IPS-NIHi11 (cell line): Measurements from ENCODE around the gene NFIB.

ENCODE experiments used
- DNase-seq: peaks from one replicate; pipeline ENCODE4 v3.0.0; 2012; ENCODE audit warnings: mixed read lengths, low spot score

The NFIB gene

DNA sequence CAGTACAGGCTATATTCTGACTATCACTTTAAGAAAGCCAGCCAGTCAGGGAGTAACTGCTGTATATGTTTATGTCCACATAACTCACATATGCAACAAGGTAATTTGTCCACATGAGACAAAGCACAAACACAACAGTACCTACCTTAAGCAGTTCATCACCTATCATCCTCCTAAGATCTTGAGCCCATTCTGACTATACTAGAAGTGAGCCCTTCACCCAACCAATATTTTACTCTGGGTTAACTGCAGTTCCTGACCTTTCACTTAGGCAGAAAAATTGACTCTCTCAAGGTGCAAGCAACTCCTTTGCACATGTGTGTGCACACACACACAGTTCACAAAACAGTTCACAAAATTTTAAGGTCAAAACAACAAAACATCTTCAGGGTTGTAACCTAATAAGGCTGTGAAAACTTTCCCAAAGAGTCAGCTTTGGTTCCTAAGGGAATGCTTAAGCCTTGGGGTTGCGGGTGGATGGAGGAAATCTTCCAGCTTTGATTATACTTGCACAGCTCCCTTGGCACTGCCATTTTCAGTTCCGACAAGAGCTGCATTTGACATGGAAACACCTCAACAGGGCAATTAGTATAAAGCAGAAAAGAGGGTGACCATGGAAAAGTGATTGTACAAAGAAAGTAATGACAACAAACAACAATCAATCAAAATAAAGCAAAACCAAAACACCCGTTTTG is 215.3 kb downstream of the NFIB start:
- DNase-seq, result no peak

DNA sequence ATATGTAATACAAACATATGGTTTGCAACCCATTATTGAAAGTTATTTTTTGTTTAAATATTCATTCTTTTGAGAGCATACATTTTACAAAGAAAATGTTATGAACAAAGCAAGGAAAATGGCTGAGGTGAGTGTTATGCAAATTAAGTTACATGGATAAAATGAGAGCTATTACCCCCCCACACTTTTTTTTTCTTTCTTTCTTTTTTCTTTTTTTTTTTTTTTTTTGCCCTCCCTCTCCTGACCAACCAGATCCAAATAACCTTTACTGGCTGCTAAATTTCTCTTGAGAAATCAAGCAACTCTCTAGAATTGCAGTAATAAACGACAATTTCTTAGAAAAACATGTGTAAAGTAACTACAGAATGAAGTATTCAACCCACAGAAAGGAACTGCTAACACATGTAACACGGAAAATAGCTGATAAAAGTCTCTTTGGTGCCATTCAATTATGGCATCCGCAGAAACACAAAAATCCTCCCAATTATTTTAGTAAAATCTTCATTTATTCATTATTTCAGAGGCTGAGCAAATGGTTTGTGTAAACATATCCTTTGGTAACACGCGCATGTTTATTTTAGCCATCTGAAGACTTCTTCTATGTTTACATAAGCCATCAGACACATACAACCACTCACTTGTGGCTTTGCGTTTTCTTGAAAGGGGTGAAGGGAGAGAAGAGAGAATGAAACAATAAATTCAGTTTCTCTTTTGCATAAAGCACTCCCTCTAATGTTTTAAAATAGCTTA is 216.1 kb downstream of the NFIB start:
- DNase-seq, result no peak

DNA sequence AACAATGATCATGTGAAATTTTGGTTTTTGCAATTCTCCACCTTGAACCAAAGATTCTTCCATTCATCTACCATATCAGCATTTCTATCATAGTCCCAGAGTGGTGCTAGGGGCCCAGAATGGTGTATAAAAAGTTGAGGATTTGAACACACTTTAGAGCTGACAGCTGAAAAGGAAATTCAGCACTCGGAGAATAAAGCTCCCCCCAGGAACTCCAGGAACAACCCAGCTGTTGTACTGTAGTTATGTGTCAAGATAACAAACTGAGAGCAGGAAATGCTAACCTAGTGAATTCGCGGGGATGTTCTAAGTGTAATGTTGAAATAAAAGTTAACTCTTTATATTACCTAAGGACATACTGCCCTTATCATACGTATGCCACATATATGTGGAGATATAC is 216.7 kb downstream of the NFIB start:
- no peak for DNase-seq

DNA sequence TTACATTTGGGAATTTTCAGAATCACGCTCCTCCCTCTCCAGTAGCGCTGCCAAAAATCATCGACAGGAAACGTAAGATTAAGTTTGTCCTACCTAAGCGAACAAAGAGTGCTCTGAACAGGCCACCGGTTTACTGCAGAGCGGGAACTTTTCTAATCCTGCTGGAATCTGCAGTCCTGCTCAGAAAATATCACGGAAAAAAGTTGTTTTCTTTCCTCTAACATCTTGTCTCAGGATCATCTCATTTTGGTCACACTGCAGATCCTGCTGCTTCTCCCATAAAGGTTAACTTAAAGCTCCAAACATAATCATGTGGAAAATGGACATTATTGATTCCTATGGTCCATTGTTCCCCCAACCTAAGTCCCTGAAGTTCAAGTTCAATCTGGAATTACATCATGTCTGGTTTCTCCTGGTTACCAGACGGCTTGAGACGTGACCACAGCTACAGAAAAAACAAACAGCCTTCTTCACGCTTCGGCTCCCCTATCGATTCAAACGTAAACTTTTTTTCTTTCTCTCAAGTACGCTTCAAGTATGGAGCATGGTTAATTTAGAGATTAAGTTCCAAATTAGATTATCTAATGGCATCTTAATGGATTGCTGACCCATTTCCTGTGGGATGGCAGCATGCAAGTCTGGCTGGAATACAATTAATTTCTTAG is 217.6 kb downstream of the NFIB start:
- no peak for DNase-seq

DNA sequence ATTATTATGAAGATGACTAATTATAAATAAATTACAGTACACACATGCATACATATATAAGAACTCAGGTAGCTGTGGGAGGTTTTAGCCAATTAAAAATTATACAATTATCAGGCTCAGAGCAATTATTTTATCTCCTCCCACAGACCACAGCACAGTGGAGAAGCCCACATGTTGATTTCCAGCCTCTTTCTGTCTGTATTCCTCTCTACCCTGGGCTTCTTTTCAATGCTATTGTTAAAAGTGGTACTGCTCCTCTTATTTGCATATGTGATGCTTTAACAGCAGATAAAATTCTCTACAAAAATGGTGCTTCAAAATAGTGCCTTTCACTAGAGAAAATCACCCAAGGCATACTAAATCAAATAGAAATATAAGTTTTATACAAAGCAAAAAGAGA is 218.7 kb downstream of the NFIB start:
- DNase-seq, result no peak

DNA sequence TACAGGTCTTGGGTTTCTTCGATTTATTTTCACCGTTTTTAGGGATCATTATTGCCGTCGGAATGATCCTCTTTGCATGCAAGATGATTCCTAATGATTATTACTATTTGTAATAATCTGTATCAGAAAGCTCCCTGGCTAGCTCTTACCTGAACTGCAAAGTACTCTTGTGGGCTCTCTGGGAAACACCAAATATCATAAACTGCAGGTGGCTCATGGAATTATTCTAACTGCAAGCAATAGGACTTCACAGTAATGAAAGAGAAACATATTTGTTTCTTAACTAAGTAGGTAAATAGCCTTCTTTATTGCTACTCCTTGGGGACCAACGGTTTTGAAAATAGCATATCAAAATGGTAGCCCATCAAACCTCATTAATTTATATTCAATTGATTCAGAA is 219.4 kb downstream of the NFIB start:
- no peak for DNase-seq

DNA sequence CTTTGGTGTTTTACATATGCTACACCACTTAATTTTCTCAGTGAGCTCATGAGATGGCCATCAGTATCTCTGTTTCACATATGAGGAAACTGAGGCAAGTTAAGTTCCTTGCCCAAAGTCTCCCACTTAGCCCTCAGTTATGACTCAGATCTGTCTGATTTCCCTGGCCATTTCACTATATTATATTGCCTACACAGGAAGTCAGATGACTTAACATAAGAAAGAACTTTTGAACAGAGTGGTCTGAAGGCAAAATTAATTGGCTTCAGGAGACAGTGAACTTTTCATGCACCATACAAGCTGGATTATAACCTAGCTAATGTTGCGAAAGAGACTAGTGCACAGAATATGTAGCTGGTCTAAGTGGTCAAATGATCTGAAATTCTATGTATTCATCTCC is 221.6 kb downstream of the NFIB start:
- no peak for DNase-seq

DNA sequence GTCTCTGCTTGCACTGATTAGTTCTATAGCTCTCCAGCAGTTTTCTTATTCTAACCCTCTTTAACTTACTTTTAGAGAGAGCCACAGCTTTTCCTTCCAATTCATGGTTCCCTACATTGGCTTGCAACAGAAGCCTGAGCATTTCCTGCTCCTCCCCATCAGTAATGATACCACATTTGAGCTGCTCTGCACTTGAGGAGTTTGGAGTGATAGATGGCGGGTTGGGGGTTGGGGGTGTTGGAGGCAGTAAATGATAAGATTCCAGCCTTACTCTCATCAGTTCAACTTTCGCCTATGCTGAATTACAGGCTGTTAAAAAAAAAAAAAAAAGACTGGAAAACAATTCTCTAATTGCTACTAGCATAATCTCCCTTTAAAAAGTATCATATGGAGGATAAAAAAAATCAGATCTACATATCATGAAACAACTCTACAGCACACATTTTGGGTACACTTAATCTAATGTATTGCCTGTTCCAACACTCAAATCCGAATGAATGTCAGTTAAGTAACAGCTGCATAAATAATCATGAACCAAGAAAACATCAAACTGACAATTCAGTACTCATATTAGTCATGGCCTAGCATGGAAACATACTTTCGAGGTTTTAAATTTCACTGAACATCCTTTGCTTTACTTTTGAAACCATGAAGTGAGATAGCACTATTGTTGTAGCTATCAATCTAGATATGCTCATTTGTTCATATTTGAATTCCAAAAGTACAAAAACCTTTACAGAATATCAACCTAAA is 224.7 kb downstream of the NFIB start:
- no peak for DNase-seq

DNA sequence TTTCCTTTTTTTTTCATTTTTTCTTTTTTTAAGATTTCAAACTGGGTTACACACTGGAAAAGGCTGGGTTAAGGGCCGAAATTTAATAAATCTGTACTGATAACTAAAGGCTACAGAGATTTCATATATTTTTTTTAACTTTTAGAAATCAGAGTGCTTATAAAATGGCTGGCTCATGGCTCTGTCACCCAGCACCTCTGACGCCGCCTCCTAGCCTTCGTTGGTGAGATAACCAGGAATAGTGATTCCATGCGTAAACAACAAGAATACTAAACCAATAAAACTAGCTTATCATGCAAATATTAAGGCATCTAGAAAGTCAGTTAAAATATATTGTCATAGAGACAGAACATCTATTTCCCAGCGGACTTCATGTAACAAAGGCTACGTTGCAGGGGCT is 226.4 kb downstream of the NFIB start:
- DNase-seq, result no peak

DNA sequence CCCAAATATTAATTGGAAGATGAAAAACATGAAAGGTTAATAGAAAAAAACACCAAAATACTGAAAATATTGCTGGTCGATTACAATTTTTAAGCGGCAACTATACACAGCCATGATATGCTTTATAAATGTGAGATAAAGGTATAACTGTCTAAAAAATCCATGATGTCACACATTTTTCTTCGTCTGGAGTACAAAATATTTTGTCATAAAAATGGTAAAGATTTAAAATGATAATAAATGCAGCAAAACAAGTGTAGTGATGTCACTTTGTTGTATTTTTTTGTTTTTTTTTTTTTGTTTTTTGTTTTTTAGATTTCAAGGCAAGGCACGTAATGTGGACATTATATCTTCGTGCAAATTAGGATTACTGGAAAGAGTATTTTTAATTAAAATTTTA is 227.4 kb downstream of the NFIB start:
- no peak for DNase-seq

DNA sequence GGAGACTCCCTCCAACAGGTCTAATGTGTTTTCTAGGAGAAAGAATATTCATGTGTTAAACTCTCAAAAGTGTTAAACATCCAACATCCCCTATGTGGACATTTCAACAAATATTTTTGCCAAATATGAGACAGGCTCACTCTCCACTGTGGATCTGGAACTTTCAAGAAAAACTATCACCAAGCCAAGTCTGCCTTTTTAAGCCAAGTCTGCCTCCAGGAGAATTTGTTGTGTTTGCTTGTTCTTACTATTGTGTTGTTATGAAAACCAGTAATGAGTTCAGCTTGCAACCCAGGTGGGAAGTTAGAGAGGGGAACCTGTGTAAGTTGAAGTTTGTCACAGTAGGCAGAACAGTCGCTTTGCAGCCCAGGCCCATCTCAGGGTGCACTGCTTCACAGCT is 228.1 kb downstream of the NFIB start:
- no peak for DNase-seq

DNA sequence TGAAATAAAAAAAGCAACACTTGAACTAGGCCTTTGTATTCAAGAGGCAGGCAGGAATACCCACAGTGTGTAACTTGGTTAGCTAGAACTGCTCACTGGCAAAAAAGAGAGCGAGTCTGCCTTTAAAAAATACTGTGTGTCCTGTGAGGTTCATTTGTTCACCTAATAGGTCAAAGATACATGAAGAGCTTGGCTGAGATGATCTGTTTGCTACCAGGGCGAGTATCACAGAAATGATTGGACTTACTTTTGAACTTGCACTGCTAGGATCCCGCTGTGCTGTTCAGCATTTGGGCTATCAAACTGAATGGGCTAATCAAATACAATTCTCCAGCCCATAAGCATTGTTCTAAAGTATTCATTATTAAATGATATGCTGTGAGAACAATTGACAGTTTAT is 229.1 kb downstream of the NFIB start:
- DNase-seq, result no peak

DNA sequence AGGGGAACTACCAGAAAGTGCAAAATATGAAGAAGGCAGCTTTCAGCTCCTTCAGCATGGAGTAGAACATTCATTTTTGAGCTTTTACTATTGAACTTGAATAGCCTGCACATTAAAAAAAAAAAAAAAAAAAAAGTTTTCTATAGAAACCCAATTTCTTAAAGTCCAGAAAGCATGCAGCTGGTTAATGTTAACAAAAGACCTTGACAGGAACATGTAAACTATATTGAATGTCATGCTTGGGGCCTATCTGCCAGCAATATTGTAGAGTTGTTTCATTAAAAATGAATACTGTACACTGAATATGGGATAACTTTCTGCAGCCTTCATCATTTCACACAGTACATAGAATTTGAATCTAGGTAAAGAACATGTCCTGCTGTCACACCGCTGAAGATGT is 230.6 kb downstream of the NFIB start:
- DNase-seq, result no peak

DNA sequence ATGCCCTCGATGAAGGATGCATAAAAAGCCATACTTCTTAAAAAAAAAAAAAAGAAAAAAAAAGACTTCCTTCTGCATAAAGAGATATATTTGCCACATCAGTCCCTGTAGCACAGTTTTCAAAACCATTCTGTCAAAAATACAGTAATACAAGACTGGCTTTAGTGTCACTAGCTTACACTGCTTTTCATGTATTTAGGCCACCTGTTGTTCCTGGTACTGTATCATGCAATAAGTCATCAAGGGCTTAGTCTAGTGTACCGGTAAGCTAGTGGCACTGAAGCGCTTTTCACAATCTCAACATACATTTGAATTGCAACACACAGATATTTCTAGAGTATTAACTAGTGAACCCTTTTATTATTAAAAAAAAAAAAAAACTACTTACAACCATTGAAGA is 231.2 kb downstream of the NFIB start:
- DNase-seq, result no peak

DNA sequence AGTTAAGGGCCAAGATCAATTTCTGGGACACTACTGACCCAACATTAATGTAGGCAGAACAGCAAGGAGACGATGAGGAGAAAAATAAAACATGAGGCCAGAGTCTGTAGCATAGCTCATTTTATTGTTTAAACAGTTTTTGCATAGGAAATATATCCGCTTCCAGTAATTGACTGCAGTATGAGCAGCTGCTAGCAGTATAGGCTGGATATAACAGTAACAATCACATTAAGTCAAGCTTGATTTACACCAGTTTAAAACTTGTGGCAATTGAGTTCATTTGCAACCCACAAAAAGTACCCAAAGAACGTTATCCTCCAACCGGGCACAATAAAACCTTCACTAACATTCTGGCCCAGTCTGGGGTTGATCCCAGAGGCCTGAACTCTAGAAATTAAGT is 232.2 kb downstream of the NFIB start:
- no peak for DNase-seq

DNA sequence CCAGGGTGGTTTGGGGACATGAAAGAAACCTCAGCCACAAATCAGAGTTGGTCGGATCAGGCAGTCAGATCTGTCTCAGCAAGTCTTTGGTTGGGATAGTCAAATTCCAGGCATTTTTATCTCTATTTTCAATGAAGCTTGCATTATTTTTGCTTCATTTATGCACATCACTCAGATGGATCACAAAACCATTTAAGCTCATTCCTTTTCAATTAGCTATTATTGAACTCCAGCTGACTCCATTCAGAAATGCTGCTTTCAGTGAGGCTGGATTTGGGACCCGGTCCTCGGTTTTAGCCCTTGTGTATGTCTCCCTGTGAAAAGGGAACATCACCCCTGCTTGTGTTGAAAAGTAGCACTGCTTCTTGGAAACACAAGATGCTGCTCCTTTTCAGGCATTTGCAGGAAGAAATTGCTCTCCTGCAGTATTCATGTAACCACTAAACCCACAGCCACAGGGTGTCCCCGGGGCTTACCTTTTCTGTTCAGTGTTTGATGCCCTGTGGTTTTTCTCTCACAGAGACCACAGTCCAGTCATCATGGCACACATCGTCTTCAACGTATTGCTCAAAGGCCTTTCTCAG is 232.9 kb downstream of the NFIB start:
- no peak for DNase-seq

DNA sequence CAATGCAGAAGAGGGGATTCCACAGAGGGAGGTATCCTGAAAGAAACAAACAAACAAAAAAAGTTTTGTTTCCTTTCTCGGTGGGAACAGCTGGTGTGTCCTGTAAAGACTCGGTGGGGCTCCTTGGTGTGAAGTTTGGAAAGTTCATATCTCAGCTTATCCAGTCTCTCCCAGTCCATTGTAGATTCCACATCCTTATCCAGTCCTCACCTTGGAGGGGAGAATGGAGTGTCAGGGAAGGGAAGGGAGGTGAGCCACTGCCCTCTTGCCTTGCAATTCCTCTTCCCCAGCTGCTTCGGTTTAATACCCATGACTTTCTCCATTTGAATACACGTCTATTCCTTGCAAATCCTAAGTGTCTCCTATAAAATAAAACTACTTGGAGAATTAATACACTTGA is 234.5 kb downstream of the NFIB start:
- no peak for DNase-seq

DNA sequence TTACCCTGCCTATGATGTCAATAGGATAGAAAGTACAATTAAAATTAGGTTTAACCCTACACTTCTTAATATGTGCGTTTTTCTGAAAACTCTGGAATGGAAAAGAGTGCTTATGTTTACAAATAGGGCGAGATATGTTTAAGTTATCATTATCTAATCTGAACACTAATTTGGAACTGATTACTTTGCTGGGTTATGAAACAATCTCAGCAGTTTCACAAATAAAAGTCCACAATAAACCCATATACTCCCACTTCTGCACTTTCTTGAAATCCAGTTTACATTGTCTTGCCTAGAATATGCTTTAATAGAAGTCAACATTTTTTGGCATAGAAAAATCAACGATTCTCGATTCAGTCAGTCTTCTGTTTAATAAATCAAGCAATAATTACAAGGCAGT is 236.3 kb downstream of the NFIB start:
- DNase-seq, result no peak

DNA sequence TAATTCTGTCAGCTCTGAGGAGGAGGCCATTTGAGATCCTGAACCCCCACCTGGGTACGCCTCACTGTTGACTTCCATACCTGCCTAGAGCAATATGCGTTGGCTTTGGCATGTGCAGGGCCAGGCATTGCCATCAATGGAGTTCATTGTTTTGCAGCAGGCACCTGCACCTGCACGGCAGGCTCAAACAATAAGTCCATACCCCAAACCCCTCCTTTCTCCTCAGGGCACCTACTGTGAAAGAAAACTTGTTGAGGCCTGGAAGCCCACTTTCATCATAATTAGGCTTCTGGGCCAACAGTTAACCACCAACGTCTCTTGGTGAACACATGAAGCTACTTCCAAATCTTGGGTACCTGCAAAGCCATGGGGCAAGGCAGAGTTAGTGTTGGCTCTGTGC is 238.7 kb downstream of the NFIB start:
- no peak for DNase-seq

DNA sequence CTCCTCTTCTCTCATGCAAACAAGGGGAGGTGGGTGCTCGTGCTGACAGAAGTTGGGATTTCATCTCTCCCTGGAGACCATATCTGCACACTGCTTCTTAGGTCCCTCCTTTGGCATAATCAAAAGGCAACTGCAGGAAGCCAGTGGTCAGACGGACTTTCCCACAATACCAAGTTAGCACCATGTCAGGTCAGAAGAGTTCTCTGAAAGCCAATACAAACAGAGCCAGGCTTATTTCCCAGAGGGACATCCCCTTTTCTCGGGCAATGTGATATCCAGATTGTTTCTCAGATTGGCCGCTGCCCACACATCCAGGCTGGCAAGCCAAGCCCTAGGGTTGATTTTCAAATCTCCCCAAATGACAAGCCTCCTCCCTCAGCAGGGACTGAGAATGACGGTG is 241.1 kb downstream of the NFIB start:
- DNase-seq, result no peak

DNA sequence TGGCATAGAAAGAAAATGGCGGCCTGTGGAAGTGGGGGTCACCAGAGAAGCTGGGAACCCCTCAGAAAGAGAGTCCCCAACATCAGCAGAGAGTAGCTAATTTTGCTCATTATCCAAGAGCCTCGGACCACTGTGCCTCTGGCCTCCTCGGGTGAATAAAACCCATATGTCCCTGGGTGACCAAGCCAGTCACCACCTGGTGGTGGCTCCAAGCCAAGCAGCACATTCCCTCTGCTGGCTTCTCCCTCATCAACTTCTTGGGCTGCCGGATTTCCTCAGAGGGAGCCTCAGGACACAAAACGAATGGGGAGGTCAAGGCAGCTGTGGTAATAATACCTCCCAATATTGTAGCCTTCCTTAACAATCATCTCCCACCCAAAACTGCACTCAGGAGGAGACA is 242.5 kb downstream of the NFIB start:
- DNase-seq, result no peak

DNA sequence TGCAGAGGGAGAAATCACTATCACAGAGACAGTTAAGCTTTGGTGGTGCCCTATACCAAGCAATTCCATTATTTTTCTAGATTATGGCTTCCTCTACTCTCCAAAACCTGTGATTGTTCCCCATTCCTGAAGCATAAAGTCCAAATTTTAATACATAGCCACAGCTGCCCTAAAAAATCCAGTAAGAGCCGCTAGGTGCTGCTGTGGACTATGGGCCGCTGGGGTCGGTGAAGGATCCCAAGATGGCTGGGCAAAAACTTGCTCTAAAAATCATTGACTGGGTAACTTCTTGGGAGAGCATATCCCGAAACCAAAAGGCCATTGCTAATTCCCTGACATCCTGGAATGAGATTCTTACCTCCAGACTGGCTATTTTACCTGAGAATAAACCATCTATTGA is 245.3 kb downstream of the NFIB start:
- DNase-seq, result no peak
